SK-N-SH (cell line): ENCODE data around the gene GASK1A.
"Not testable (repeated sequence)": the region's sequence is repeated elsewhere in the genome, so short reads cannot be mapped to it uniquely, and the experiment has no call there.

Source experiments
- EP300 ChIP-seq, 2 experiments: IDR thresholded peaks; 2 replicates each; pipeline versions ENCODE4 v1.4.0 to v1.6.1; 2012; ENCODE audit warnings: borderline replicate concordance in 1 of 2, low read depth in 1 of 2, low read length in 1 of 2
- FOXM1 ChIP-seq: IDR thresholded peaks from 2 replicates; pipeline ENCODE4 v1.4.0; 2012; ENCODE audit warnings: low read depth, mild to moderate bottlenecking
- PBX3 ChIP-seq: IDR thresholded peaks from 2 replicates; pipeline ENCODE4; 2012
- POLR2AphosphoS5 ChIP-seq: IDR thresholded peaks from 2 replicates; pipeline ENCODE4 v1.6.1; 2012; ENCODE audit warnings: low read depth, low read length
- RCOR1 ChIP-seq: fragments of 150-350 bp; IDR thresholded peaks from 2 replicates; pipeline ENCODE4 v1.6.1; 2017; ENCODE audit warnings: antibody characterized with exemption, low read length
- TAF1 ChIP-seq: IDR thresholded peaks from 2 replicates; pipeline ENCODE4 v1.6.1; 2012; ENCODE audit warnings: low read depth, mild to moderate bottlenecking, low read length, moderate library complexity, borderline replicate concordance
- YY1 ChIP-seq: IDR thresholded peaks from 2 replicates; pipeline ENCODE4 v1.4.0; 2012; ENCODE audit warnings: low read depth, mild to moderate bottlenecking
- TF ChIP-seq, protein P1 (sequence below): fragments of 200-600 bp; sonication (generic); IDR thresholded peaks from 2 replicates; pipeline ENCODE4 v1.6.1; 2017; ENCODE audit warnings: antibody characterized with exemption, mild to moderate bottlenecking, moderate library complexity
- TF ChIP-seq, protein P2 (sequence below): IDR thresholded peaks from 2 replicates; pipeline ENCODE4 v1.4.0; 2012; ENCODE audit warnings: low read depth
- TF ChIP-seq, protein P3 (sequence below): IDR thresholded peaks from 2 replicates; pipeline ENCODE4 v1.6.1; 2012; ENCODE audit warnings: mild to moderate bottlenecking, low read depth, low read length, moderate library complexity

- TF ChIP-seq, protein P1, sequence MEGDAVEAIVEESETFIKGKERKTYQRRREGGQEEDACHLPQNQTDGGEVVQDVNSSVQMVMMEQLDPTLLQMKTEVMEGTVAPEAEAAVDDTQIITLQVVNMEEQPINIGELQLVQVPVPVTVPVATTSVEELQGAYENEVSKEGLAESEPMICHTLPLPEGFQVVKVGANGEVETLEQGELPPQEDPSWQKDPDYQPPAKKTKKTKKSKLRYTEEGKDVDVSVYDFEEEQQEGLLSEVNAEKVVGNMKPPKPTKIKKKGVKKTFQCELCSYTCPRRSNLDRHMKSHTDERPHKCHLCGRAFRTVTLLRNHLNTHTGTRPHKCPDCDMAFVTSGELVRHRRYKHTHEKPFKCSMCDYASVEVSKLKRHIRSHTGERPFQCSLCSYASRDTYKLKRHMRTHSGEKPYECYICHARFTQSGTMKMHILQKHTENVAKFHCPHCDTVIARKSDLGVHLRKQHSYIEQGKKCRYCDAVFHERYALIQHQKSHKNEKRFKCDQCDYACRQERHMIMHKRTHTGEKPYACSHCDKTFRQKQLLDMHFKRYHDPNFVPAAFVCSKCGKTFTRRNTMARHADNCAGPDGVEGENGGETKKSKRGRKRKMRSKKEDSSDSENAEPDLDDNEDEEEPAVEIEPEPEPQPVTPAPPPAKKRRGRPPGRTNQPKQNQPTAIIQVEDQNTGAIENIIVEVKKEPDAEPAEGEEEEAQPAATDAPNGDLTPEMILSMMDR = not testable (repeated sequence)
- TF ChIP-seq POLR2AphosphoS5; YY1; TAF1; EP300 (IDR thresholded peaks at IDR 0.05; ENCODE audit: borderline replicate concordance in 1 of 2, low read depth in 1 of 2, low read length in 1 of 2); FOXM1; PBX3; RCOR1: not testable (repeated sequence)
- TF ChIP-seq, protein P2, sequence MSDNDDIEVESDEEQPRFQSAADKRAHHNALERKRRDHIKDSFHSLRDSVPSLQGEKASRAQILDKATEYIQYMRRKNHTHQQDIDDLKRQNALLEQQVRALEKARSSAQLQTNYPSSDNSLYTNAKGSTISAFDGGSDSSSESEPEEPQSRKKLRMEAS = not testable (repeated sequence)
- TF ChIP-seq, protein P3, sequence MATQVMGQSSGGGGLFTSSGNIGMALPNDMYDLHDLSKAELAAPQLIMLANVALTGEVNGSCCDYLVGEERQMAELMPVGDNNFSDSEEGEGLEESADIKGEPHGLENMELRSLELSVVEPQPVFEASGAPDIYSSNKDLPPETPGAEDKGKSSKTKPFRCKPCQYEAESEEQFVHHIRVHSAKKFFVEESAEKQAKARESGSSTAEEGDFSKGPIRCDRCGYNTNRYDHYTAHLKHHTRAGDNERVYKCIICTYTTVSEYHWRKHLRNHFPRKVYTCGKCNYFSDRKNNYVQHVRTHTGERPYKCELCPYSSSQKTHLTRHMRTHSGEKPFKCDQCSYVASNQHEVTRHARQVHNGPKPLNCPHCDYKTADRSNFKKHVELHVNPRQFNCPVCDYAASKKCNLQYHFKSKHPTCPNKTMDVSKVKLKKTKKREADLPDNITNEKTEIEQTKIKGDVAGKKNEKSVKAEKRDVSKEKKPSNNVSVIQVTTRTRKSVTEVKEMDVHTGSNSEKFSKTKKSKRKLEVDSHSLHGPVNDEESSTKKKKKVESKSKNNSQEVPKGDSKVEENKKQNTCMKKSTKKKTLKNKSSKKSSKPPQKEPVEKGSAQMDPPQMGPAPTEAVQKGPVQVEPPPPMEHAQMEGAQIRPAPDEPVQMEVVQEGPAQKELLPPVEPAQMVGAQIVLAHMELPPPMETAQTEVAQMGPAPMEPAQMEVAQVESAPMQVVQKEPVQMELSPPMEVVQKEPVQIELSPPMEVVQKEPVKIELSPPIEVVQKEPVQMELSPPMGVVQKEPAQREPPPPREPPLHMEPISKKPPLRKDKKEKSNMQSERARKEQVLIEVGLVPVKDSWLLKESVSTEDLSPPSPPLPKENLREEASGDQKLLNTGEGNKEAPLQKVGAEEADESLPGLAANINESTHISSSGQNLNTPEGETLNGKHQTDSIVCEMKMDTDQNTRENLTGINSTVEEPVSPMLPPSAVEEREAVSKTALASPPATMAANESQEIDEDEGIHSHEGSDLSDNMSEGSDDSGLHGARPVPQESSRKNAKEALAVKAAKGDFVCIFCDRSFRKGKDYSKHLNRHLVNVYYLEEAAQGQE = not testable (repeated sequence)
Measured at GRCh38 chr3:43070670-43071069, 91.6 kb downstream of the GASK1A start.
